OCI-LY7 (cell line): ENCODE results near the gene DGCR8.

ENCODE experiments used
- EZH2phosphoT487 ChIP-seq: fragments of 200-600 bp; sonication (generic); IDR thresholded peaks from 2 replicates; pipeline ENCODE4 v1.6.1; 2018; ENCODE audit warnings: low read depth, borderline replicate concordance, mild to moderate bottlenecking, mixed run types, antibody characterized with exemption, low read length, moderate library complexity, mixed read lengths
- TF ChIP-seq, protein P1 (sequence below): fragments of 200-600 bp; sonication (generic); conservative IDR thresholded peaks from 2 replicates; pipeline ENCODE4 v1.5.1; 2014; ENCODE audit warnings: mild to moderate bottlenecking, antibody characterized with exemption, low read length, moderate library complexity, mixed read lengths

DNA sequence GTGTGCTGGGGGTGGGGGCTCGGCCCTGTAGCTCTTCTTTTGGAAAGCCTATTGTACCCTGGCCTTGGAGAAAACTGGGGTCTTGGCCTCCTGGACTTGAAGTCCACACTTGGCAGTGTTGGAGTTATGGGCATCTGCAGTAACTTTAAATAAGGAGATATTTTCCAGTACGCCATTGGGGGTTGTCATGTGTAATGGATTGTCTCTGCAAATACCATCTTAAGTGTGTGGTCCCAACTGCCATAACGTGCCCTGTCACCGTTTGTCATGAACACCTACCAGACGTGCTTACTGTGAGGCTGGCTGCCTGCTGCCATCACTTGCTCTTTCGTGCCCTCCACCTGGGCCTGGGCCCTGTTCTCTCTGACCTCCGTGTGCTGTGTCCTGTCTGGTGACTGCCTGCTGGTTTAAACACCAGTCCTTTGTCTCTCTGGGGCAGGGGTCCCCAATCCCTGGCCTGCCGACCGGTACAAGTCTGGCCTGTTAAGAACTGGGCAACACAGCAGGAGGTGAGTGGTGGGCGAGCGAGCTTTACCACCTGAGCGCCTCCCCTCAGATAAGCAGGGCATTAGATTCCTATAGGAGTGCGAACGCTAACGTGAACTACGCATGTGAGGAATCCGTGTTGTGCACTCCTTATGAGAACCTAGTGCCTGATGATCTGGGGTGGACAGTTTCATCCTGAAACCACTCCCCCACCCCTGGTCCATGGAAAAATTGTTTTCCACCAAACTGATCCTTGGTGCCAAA is 48.0 kb downstream of the DGCR8 start:
- TF ChIP-seq, protein P1, sequence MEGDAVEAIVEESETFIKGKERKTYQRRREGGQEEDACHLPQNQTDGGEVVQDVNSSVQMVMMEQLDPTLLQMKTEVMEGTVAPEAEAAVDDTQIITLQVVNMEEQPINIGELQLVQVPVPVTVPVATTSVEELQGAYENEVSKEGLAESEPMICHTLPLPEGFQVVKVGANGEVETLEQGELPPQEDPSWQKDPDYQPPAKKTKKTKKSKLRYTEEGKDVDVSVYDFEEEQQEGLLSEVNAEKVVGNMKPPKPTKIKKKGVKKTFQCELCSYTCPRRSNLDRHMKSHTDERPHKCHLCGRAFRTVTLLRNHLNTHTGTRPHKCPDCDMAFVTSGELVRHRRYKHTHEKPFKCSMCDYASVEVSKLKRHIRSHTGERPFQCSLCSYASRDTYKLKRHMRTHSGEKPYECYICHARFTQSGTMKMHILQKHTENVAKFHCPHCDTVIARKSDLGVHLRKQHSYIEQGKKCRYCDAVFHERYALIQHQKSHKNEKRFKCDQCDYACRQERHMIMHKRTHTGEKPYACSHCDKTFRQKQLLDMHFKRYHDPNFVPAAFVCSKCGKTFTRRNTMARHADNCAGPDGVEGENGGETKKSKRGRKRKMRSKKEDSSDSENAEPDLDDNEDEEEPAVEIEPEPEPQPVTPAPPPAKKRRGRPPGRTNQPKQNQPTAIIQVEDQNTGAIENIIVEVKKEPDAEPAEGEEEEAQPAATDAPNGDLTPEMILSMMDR, result no peak
- no peak for TF ChIP-seq EZH2phosphoT487
